Fibroblast of skin of left quadriceps (primary cell): ENCODE results near the gene RBP4.

Experiments used
- DNase-seq, 2 experiments: peaks; one replicate each; pipeline ENCODE4 v3.0.0-alpha.2; 2013; ENCODE audit warnings: low read depth in 2 of 2

The RBP4 gene

DNA sequence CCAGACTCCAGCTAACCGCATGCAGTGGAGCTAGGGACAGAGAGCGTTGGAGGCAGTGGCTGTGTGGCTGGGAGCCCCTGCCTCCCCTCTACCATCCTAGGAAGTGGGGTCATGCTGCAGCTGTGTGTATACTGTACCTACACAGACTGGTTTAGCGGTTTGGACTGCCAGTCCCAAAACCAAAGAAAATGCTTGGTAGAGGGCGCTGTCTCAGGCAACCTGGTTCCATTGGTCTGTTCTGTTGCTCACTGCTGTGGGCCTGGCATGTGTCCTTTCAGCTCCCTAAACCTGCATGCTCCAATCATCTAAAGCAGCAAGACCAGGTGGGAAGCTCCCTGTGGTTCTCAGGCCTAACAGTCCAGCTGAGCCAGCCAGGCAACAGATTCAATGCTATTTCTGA, 4.5 kb downstream of the RBP4 start:
- DNase-seq, result no peak

DNA sequence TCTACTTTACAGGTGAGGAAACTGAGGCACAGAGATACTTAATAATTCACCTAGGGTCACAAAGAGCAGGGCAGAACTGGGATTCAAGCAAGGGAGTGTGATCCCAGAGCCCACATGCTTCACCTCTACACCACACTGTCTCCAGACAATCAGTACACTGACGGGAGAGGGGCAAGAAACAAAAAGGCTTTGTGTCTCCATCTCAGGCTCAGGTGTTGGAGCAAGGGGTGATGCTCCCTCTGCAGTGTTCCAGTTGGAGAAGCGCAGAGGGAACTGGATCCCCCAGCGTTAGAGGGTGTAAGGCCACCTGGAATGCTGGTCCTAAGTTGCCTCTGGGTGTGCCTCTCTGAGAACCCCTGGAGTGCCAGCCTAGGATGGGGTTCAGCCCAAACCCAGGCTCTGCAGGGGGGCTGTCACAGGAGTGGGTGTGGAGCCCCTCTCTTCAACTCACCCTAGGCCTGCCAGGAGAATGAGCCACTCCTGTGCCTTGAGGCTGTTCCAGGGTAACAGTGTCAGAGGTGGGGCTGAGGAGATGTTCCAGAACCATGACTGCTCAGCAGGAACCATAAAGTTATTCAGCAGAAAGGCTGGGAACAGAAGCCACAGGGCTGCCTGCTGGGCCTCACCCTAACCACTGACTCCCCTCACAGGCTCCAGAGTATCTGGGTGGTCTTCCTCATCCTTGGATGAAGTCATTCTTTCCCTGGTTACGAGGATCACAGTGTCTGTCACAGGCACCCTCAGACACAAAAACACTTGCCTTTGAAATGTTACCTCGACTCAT, 5.5 kb downstream of the RBP4 start:
- no peak for DNase-seq

DNA sequence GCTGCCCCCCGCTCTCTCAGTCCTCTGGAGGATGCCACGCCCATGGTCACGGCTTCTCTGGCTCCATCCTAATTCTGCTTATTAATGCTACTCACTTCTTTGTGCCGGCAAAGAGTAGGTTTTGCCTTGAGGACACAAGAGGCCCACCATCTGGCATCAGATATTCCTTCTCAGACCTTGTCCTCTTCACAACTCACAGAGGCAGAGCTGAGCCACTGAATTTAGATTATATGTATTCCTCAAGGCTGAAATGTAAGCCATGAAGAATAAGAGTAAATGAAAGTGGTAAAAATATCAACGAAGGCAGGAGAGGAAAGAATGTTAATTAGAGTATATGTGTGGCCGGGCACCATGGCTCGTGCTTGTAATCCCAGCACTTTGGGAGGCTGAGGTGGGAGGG, 6.5 kb downstream of the RBP4 start:
- no peak for DNase-seq

DNA sequence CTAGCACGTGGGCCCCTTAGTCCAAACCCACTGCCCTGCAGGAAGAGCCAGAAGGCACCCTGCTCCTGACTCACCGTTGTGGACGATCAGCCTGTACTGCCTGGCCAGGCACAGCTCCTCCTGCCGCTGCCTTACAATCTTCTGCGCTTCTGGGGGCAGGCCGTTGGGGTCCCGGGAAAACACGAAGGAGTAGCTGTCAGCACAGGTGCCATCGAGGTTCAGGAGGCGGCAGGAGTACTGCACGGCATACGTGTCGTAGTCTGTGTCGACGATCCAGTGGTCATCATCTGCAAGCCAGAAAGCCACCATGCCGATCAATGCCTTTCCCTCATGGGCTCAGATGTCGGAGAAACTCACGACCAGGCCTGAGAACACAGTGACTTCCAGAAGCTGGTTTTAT, 7.3 kb downstream of the RBP4 start:
- no peak for DNase-seq

DNA sequence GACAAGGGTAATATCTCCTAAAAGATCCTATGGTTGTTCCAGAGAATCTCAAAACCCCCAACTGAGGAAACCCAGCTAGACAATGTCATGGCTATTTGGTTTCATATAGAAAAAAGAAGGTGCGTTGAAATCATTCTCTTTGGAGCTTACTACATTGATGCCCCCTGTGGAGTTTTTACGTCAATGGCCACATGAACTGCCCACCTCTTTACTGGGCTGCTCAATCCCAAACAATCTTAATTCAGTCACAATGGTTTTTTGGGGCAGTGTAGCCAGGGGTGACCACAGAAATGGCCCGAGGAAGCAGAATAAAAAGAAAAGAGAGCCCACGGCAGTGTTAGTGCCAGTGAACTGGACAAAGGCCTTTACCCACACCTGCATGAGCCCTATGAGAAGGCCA, 7.8 kb downstream of the RBP4 start:
- DNase-seq, result no peak

DNA sequence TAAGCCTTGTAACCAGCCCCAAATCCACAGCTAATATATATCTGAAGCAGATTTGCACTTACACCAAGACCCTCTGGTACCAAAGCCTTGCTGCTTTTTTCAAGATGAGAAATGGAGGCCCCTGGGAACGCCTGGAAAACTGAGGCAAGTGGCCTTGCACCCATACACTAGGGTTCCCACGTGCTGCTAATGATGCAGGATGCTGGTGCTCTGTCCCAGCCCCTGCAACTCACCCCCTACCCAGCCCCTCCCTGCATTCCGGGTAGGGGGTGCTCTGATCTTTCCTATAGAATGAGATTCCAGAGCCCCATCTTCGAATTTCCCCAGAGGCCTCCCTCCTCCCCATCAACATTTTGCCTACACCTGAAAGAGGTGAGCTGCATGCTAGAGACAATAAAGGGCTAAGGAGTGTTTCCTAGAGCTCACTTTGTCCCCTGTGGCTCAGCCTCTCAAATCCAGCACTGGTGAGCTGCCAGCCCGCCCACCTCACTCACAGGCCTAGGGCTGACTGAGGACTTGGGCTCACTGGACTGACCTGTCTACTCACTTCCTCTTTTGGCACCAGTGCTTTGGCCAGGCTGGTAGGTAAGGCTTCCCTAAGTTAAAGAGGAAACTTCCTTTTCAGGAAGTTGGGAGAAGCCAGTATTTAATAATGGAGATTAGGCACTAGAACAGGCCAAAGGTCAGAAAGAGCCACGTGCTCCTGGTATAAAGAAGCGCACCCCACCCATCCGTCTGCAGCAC, 9.8 kb downstream of the RBP4 start:
- DNase-seq, result no peak

DNA sequence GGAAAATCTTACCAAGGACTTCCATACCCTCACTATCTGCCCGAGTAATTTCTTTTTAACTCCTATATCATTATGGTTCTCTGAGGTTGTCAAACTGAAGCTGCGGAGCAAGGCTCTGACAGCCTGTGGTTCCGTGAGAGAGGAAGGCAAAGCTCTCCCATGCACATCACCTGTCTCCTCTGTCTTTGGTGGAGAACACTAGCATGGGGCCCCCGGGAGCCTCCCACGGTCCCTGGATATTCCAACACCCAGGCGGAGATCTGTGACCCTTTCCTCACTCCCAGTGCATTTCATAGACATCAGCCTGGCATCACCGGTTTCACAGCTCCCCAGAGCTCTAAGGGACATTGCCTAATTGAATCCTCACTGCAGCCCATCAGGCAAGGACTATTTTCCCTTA, 10.4 kb downstream of the RBP4 start:
- no peak for DNase-seq

DNA sequence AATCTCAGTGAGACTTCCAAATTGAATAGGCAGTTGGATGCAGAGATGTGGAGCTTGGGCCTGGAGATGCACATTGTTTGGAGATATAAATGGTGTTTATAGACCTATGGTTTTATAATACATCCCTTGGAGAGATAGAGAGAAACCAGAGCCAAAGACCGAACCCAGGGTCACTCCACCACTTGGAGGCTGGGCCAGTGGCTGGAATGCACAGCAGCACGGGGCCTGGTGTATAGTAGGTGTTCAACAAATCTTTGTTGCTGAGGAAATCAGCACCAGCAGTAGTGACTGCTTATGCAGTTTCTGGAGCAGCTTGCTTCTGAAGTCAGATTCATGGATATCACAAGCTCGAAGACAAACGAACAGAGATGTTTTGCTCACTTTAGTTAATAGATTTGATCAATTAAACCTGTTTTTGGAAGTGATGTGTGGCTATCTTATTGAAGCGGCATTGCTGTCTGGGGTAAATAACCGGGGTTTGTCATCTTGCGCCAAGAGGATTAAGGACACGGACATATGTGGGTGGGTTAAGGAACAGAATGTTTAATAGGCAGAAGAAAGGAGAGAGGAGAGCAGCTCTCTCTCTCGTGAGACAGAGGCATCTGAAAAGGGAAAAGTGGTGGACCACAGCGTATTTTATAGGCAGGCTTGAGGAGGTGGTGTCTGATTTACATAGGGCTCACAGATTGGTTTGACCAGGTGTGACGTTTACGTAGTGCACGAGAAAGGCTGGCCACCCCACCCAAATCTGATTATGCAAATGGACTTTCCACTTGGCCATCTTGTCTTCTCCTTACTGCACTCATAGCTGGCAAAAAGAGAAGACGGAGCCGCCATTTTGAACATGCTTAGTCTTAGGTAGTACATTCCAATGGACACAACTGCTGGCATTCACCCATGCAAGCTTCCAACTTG, 11.1 kb downstream of the RBP4 start:
- no peak for DNase-seq

DNA sequence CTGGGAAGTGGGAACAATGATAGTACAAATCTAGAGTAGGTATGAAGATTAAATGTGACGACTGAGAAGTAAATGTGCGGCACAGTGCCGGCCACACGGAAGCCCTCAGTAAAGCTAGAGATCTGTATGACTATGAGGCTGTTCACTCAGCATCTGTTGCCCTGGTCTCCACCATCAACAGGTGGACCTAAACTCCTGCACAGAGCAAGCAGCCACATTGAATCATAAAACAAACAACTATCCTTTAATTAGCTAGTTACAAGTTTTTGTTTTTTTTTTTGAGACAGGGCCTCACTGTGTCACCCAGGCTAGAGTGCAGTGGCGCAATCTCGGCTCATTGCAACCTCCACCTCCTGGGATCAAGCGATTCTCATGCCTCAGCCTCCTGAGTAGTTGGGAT, 16.6 kb downstream of the RBP4 start:
- no peak for DNase-seq

DNA sequence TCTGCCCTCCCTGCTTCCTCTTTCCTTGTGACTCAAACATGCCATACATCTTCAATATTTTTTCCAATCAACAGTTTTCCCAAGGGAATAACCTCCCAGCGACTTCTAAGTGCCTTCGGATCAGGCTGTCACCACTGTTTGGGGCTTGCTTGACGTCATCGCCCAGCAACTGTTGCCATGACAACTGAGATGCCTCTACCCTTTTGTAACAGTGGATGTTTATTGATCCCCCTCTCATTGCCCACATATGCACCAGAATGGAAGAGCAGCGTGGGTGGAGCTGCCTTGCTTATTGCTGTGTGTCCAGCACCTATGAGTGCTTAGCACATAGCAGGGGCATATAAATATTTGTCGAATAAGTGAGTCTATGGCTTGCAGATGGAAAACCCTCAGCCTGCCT, 20.2 kb downstream of the RBP4 start:
- DNase-seq, result no peak

DNA sequence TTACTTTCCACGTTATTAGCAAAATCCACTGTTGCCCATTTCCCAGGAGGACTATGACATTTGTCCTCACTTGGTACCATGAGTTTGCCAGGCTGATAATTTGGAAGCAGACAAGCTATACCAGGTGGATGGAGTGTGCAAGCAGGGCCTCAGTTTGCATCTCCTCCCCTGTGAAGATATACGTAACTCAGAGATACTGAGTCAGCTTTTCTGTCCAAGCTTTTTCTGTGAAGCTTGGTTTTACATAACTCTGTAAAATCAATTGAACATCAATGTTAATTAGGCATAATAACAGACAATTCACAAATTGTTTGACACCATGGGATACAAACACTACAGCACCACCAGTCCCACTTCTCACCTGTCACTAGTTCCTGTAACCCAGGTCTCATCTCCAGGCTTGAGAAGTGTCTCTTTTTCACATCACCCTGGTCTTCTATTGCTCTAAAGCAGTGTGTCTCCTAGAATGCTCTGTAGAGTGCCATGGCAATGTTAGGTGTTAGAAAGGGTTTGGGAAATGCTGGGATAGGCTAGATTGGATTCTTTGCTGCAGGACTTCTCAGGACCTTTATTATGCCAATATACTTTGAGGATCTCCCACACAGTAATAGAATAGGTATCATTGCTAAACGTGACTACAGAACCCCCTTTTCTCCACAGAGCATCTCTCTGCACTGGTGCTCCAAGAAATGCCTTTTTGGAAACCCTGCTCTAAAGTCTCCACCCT, 20.9 kb downstream of the RBP4 start:
- DNase-seq, result no peak

DNA sequence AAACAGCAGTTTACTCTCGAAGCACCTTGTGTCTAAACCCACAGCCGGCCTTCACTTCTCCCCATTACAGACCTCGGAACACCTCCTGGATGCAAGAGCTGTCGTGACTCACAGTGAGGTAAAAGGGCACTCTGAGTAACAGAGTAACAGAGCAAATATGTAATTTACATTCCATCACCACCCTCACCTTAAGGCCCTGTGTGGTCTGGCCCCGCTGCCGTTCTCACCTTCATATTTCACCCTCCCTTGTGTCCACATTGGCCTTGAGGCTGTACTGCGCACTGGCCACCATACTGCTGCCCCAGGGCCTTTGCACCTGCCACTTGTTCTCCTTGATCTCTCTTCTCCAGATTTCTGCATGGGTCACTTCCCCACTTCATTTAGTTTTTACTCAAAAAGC, 21.9 kb downstream of the RBP4 start:
- DNase-seq, result no peak

DNA sequence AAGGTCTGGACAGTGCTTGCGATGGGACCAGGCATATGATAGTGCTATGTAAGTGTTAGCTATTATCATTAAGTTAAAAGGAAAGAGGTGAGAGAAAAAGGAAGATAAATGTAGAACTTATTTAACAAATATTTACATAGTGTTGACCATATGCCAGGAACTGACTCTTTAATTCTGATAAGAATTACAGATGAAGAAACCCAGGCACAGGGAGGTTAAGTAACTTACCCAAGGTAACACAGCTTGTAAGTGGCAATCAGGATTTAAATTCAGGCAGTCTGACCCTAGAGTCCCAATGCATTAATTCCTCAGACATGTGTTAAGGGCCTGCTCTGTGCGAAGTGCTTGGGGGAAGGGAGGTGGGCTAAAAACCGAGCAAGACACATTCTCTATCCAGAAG, 23.5 kb downstream of the RBP4 start:
- no peak for DNase-seq

DNA sequence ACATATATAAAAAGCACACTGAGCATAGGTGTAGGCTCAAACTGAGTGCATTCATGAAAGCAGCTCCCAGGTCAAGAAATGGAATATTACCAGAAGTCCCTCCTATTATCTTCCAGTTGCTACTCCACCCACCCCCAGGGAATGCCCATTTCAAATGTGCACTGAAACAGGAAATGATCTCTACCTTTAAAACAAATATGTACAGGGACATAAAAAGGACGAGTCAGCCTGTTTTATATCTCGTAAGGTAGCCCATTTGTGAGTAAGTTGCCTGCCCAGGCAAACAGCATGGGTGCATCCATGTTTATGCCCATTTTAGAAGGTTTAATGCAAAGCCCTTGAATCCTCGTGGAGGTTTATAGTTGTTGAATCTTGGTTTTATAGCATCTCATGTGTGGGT, 24.1 kb downstream of the RBP4 start:
- DNase-seq, result no peak

DNA sequence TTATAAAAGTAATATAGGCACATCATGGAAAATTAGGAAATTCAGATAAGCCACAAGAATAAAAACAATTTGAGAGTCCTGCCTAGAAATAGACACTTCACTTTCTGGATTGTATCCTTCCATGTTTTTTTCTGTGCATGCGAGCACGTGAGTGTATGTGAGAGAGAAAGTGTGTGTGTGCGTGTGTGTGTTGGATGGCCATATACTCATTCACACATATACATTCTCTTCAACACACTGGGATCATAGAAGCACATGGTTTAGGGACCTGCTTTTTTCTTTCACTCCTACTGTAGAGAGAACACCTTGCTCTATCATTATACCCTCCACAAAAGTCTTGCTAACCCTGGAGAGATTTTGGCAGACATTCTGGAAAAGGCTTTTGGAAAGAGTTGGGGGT, 27.1 kb downstream of the RBP4 start:
- no peak for DNase-seq

DNA sequence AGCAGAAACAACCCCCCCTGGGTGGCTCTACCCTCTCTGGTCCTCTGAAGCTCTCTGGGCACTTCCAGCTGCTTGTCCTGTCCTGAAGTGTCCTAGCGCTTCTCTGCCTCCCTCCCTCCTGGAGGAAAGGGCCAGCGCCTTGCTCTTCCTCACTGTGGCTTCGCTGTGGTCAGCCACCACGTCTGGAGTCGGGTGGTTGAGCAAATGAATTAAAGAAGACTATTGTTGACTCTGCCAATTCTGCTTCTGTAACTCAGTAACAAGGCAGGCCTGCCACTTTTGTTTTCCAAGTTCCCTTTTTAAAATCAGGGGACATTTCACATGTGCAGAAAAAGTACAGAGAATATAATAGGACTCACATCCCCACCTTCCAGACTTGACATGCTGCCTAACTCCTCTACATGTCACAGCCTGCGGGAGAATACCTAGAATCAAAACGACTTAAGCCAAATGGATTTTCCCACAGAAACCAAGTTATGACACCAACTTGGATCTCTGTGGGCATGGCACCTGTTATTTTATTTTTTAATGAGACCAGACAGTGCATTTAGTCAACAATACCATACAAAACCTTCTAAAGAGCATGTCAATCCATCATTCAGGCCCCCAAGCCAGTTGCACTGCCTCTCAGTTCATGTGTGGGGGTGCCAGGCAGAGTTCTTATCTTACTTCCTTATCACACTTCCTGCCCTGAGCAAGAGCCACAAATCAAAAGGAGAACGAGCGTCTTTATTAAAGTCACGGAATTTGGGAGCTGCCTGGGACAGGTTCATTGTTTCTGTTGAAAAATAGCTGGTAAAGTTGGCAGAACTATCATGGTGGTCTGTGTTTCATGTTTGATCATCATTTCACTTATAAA, 27.8 kb downstream of the RBP4 start:
- no peak for DNase-seq

DNA sequence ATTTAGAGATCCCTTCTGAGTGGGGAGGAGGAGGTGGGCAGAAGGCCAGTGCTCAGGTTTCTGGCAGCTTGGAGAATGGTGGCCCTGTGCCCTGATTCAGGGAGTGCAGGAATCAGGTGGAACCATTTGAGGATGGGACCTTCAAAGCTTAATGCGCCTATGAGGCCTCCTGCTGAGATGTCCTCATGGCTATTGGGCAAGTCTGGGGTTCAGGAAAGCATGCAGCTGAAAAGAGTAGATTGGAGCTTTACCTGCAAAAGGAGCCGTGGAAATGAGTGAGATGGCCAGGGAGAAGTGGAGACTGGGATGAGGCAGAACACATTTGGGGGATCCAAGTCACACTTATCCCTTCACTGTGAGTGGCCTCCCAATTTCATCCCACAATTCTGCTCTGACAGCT, 28.4 kb downstream of the RBP4 start:
- DNase-seq, result no peak

DNA sequence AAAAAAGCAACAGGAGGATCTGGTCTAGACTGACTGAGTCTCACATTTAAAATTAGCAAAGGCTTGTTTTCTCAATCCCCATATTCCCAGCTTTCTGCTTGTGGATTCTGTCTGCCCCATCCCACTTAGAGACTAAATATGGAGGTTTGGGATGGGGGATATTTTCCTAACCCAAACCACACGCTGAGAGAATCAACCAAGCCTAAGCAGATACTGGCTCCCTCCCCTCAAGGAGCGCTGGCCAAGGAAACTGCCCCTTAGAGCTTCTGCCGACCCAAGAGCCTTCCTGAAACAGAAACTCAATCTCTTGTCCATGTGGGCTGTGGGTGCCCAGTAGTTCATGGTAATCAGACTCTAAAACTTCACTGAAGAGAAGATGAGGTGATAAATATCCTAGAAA, 30.7 kb downstream of the RBP4 start:
- DNase-seq, result no peak

DNA sequence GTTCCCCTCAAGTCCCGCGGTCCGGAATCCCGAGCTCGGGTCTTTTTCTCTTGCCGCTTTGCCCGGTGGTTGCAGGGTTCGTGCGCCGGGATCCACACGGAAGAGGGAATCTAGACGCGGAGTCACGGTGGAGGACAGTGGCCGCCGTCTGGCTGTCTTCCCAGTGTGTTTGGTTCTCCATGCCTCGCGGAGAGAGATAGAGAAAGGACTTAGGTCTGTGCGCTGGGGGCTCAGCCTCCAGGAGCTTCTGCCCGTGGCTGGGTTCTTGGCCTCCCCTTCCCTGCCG, 33.0 kb downstream of the RBP4 start:
- DNase-seq, result no peak

DNA sequence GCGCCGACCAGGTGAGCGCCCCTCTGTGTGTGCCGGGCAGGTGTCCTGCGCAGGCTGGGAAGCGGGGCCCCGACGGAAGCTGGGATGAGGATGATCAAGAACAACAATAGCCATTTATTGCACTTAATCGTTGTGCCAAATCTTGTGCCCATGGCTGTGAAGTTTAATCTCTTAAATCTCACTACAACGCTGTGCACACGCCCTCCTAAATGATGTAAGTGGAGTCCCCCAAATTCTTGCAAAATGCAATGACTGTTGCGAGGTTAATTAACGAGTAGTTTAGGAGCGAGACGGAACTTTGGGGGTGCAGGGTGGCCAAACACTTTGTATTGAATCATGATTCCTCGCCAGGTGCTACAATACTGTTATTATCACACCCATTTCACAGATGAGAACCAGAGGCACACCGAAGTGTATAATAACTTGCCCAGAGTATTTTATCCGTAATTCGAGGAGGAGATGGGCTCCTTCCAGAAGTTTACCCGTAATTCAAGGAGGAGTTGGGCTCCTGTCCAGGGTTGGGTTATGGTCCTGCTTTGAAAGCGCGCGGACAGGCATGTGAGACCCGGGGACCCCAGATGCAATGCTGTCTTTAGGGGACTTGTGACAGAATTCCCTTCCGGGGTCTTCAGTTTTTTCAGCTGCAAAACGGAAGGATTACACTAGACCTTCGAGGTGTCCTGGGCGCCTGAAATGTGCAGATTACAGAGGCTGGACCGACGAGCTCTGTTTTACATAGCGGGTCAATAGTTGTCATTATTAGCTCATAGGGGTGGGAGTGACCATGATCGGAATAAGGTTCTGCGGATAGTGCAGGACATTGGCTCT, 33.5 kb downstream of the RBP4 start:
- no peak for DNase-seq
